CD4-positive, alpha-beta T cell treated with Interleukin-17A for 4 hours (primary cell): ENCODE measurements around the gene ATAD2B.
"Not testable (repeated sequence)": the region's sequence is repeated elsewhere in the genome, so short reads cannot be mapped to it uniquely, and the experiment has no call there.

Experiments
- DNase-seq: peaks from one replicate; pipeline ENCODE4 v3.0.0-alpha.2; 2020; ENCODE audit warnings: mixed read lengths

ATAD2B gene

DNA sequence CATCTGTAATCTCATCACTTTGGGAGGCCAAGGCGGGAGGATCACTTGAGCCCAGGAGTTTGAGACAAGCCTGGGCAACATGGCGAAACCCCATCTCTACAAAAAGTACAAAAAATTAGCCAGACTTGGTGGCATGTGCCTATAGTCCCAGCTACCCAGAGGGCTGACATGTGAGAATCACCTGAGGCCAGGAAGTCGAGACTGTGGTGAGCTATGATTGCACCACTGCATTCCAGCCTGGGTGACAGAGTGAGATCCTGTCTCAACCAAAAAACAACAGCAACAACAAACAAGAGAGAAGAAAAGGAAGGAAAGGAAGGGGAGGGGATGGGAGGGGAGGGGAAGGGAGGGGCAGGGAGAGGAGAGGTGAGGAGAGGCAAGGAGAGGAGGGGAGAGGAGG is 203.9 kb downstream of the ATAD2B start:
- DNase-seq, result not testable (repeated sequence)

DNA sequence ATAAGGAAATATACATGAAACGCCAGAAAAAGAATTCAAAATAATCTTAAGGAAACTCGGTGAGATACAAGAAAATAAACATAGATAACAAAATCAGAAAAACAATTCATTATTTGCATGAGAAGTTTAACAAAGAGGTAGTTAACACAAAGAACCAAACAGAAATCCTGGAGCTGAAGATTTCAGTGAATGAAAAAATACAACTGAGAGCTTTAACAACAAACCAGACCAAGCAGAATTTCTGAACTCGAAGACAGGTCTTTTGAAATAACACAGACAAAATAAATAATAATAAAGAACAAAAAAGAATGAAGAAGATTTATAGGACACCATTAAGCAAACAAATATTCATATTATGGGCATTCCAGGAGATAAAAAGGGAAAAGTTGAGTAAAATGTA is 204.7 kb downstream of the ATAD2B start:
- no peak for DNase-seq

DNA sequence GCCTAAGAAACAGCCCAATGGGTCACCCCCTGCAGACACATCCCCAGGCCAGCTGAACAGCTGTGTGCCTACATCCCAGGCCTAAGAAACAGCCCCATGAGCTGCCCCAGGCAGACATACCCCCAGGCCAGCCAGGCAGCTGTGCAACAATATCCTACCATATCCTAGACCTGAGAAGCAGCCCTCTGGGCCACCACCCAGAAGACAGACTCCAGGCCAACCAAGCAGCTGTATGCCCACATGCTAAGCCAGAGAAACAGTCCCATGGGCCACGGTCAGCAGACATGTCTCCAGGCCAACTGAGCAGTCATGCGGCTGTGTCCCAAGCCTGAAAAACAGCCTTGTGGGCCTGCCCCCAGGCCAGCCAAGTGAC is 205.5 kb downstream of the ATAD2B start:
- no peak for DNase-seq

DNA sequence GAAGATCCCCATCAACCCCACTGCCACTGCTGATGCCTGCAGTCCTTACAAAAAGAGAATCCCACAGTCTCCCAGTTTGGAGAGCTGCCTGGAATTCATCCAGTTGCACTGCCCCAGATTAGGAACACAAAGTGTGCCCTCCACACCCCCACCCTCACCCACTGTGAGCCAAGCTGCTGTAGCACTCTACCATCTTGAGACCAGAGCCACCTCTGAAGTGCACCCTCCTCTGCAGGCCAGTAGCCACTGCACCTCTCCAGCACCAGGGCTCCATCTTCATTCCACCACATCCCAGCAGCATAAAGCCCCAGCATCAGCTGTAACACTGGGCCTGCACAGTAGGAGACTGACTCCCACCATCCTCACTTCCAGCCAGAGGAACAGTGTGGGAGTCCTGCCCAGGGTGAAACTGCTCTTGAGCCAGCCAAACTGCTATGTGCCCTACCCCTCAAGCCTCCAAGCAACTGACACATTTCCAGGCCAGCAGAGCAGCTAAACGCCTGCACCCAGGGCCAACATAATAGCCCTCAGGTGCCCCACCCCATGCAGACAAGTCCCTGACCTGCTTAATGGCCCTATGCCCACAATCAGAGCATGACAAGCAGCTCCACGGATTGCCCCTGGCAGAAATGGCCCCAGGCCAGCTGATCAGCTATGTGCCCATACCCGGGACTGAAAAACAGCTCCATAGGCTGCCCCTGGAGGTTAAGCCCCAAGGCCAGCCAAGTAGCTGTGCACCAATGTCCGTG is 206.0 kb downstream of the ATAD2B start:
- DNase-seq, result no peak

- no peak for DNase-seq
Measured at GRCh38 chr2:23719716-23720115, 207.2 kb downstream of the ATAD2B start.

DNA sequence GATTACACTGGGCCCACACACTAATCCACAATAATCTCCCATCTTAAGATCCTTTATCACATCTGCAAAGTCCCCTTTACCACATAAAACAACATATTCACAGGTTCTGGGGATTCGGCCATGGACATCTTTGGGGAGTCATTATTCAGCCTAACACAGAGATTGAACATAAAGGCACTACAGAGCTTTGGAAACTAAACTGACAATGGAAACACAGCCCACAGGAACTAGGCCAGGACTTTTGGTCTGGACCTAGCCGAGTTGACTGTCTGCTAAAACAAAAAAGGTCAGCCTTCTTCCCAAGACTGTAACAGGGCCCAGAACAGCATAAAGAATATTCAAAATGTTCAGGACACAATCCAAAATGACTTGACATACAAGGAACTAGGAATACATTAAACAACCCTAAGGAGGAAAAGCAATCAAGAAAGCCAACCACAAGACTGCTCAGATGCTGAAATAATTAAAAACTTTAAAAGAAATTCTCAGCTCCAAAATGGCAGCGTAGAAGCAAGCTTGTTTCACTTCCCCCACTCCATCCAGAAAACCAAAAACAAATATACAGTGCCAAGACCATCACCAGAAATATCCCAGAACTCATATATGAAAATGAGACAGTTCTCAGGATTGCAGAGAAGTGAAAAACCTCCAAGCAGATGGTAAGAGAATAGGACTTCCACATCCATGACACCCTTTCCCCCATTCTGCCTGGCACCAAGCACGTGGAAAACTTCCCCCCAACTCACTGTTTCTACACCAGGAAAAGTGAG is 207.8 kb downstream of the ATAD2B start:
- DNase-seq, result no peak

DNA sequence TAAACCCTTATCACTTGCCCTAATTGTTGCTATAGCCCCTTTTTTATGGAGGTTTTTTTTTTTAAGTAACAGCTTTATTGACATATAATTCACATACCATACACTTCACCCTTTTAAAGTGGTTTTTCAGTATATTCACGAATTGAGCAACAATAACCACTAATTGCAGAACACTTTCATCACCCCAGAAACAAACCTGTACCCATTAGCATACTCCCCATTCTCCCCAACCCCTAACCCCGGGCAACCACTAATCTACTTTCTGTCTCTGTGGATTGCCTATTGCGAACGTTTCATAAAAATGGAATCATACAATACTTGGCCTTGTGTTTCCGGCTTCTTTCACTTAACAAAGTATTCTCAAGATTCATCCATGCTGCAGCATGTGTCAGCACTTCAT is 213.6 kb downstream of the ATAD2B start:
- DNase-seq, result no peak

- no peak for DNase-seq
Measured at GRCh38 chr2:23712756-23713151, 214.2 kb downstream of the ATAD2B start.

GRCh38 chr2:23711979-23712755 is 214.8 kb downstream of the ATAD2B start:
- DNase-seq, result no peak

DNA sequence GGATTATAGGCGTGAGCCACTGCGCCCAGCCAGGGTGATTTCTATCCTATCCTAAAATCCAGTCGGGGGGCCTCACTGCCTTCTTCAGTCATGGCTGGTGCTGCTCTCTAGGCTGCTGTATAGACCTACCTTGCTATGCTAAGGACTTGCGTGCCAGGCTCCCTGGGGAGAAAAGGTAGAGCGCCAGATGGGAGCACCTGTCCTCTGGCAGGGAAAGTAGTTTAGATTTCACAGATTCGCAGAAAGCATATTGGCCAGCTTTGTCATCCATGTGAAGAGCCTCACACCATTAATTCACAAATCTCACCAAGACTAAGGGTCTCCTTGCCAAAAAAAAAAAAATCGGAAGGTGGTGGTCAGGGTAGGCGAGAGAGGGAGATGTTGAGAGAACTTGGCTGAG is 217.6 kb downstream of the ATAD2B start:
- DNase-seq, result no peak

DNA sequence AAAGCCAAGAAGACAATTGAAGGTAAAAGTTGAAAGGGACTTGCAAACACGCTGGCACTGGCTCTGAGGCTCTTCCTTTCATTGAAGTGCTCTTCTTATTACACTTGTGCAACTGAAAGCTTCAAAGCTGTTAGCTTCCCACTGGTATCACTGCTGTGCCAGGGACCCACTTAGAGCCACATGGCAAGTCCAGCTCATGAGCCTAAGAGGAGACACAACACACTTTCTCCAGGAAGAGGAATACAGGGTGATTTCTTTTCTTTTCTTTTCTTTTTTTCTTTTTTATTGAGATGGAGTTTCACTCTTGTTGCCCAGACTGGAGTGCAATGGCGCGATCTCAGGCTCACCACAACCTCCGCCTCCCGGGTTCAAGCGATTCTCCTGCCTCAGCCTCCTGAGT is 218.2 kb downstream of the ATAD2B start:
- no peak for DNase-seq

DNA sequence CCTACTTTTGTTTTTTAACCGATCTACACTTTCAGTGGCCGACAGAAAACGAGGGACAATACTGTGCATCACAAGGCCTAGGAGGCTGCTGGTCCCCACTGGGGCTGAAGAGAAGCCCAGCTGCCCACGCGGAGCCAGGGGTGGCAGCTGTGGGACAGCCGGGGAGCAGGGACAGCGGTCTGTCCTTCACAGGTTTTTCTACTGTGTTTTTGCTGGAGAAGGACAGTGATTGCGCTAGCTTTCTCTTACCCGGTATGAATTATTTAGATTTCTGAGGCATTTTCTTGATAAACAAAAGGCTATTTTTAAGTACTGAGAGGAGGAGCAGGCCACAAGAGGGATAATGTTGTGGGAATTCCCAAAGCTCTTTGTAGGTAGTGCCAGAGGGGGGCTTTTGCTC is 219.8 kb downstream of the ATAD2B start:
- DNase-seq, result no peak

GRCh38 chr2:23706613-23707078 is 220.3 kb downstream of the ATAD2B start:
- DNase-seq, result no peak

- DNase-seq, result no peak
Measured at GRCh38 chr2:23705771-23706612, 220.9 kb downstream of the ATAD2B start.

GRCh38 chr2:23703583-23704385 is 223.1 kb downstream of the ATAD2B start:
- DNase-seq, result no peak

- no peak for DNase-seq
Measured at GRCh38 chr2:23703037-23703582, 223.8 kb downstream of the ATAD2B start.

DNA sequence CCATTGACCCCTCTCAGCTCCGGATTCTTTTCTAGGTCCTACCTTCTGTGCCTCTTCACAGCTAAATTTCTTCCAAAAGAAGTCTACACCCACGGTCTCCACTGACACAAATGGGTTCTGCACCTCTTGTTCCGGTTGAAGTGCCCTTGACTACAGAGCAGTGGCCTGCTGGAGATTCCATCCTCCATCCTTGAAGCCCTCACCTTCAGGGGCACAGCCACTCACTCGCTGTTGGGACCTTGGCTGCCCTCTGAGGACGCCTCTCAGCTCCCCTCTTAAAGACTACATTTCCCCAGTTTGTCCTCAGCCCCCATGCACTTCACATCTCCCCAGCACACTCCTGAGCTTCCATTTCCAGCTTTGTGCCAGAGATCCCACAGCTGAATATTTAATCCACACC is 226.3 kb downstream of the ATAD2B start:
- no peak for DNase-seq

DNA sequence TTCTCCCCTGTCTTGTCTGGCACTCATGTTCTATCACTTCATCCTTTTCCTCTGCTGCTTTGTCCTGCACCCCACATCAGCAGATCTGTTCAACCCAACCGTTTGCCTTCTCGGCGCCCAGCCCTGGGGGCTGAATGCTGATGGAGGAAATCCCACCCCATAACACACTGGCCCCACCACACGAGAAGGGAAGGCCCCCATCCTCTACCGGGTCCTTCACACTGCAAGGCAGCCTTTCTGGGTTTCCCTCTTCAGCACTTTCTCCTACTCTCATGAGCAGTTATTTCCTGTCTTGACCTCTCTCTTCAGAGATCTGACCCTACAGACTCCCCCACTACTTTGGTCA is 227.4 kb downstream of the ATAD2B start:
- DNase-seq, result no peak

GRCh38 chr2:23698721-23699579 is 228.0 kb downstream of the ATAD2B start:
- DNase-seq, result no peak
